WTC11 (cell line): Measurements from ENCODE around the gene BTN2A1. TPM values are rescaled to one million over a fixed set of nuclear protein-coding genes. Genes with fewer than 3 reads are reported as not detected.

ENCODE experiments used
- ATAC-seq: fragments of 200-7000 bp; cut with Tn5 transposase; 2 replicates; pipeline ENCODE4 v1.10.0; 2021; ENCODE audit warnings: mild to moderate bottlenecking, moderate library complexity
- CTCF ChIA-PET: fragments of 300-600 bp; sonication (Branson Sonifier 250); formaldehyde crosslinking; loops from one replicate; lab custom pipeline; 2021; ENCODE audit warnings: antibody characterized with exemption; lab: Charles Lee
- POLR2A ChIA-PET: fragments of 350-600 bp; sonication (Branson Sonifier 250); formaldehyde crosslinking; loops from one replicate; lab custom pipeline; 2021; ENCODE audit warnings: antibody characterized with exemption; lab: Charles Lee
- DNase-seq: peaks from one replicate; pipeline ENCODE4 v3.0.0; 2021; ENCODE audit warnings: low spot score
- H3K27ac Mint-ChIP-seq: 2 replicates; pipeline ENCODE4 v1.8.0; 2021; ENCODE audit warnings: mixed read lengths
- H3K27me3 Mint-ChIP-seq: 2 replicates; pipeline ENCODE4 v1.8.0; 2021; ENCODE audit warnings: low read depth, mild to moderate bottlenecking, moderate library complexity, mixed read lengths
- H3K36me3 Mint-ChIP-seq: 2 replicates; pipeline ENCODE4 v1.8.0; 2021; ENCODE audit warnings: mixed read lengths
- H3K4me1 Mint-ChIP-seq: 2 replicates; pipeline ENCODE4 v1.8.0; 2022; ENCODE audit warnings: mixed read lengths
- H3K4me3 Mint-ChIP-seq: 2 replicates; pipeline ENCODE4 v1.8.0; 2021; ENCODE audit warnings: mild to moderate bottlenecking, moderate library complexity, mixed read lengths
- H3K9me3 Mint-ChIP-seq: 2 replicates; pipeline ENCODE4 v1.8.0; 2021; ENCODE audit warnings: mixed read lengths
- ATF3 ChIP-seq: sonication (generic); formaldehyde crosslinking; conservative IDR thresholded peaks from 2 replicates; pipeline ENCODE4 v1.8.1; 2022; ENCODE audit warnings: mild to moderate bottlenecking, missing genetic modification reagents
- CREB1 ChIP-seq: sonication (generic); formaldehyde crosslinking; IDR thresholded peaks from 2 replicates; pipeline ENCODE4 v1.8.0; 2023; ENCODE audit warnings: mild to moderate bottlenecking, missing genetic modification reagents
- CREM ChIP-seq: sonication (generic); formaldehyde crosslinking; IDR thresholded peaks from 2 replicates; pipeline ENCODE4 v1.8.1; 2022; ENCODE audit warnings: mild to moderate bottlenecking, missing genetic modification reagents, moderate library complexity
- ELF4 ChIP-seq: sonication (generic); formaldehyde crosslinking; IDR thresholded peaks from 2 replicates; pipeline ENCODE4 v1.8.1; 2022; ENCODE audit warnings: low read depth, mild to moderate bottlenecking, moderate library complexity, missing genetic modification reagents
- ESRRA ChIP-seq: sonication (generic); formaldehyde crosslinking; IDR thresholded peaks from 2 replicates; pipeline ENCODE4 v1.8.1; 2022; ENCODE audit warnings: mild to moderate bottlenecking, missing genetic modification reagents, borderline replicate concordance
- FOXJ3 ChIP-seq: sonication (generic); formaldehyde crosslinking; IDR thresholded peaks from 2 replicates; pipeline ENCODE4 v1.9.0; 2021; ENCODE audit warnings: missing genetic modification reagents, mild to moderate bottlenecking, borderline replicate concordance
- IRF2 ChIP-seq: sonication (generic); formaldehyde crosslinking; IDR thresholded peaks from 2 replicates; pipeline ENCODE4 v1.8.0; 2022; ENCODE audit warnings: low read depth, missing genetic modification reagents, borderline replicate concordance
- JUN ChIP-seq: sonication (generic); formaldehyde crosslinking; IDR thresholded peaks from 2 replicates; pipeline ENCODE4 v1.8.0; 2023; ENCODE audit warnings: mild to moderate bottlenecking, missing genetic modification reagents
- NFATC4 ChIP-seq: fragments of 250-450 bp; sonication (Bioruptor Pico); IDR thresholded peaks from 2 replicates; pipeline ENCODE4 v1.9.0; 2021; ENCODE audit warnings: mild to moderate bottlenecking
- NFYB ChIP-seq: sonication (generic); formaldehyde crosslinking; conservative IDR thresholded peaks from 2 replicates; pipeline ENCODE4 v1.8.0; 2022; ENCODE audit warnings: low read depth, missing genetic modification reagents
- OVOL2 ChIP-seq: fragments of 250-450 bp; sonication (Bioruptor Pico); IDR thresholded peaks from 2 replicates; pipeline ENCODE4 v1.9.0; 2021; ENCODE audit warnings: mild to moderate bottlenecking, borderline replicate concordance
- SOX15 ChIP-seq: fragments of 250-450 bp; sonication (Bioruptor Pico); IDR thresholded peaks from 2 replicates; pipeline ENCODE4 v1.9.0; 2021; ENCODE audit warnings: mild to moderate bottlenecking
- TEAD1 ChIP-seq: sonication (generic); formaldehyde crosslinking; IDR thresholded peaks from 2 replicates; pipeline ENCODE4 v1.8.0; 2022; ENCODE audit warnings: mild to moderate bottlenecking, missing genetic modification reagents
- TEAD4 ChIP-seq: sonication (generic); formaldehyde crosslinking; IDR thresholded peaks from 2 replicates; pipeline ENCODE4 v1.8.0; 2022; ENCODE audit warnings: mild to moderate bottlenecking, missing genetic modification reagents
- ZNF121 ChIP-seq: sonication (generic); formaldehyde crosslinking; IDR thresholded peaks from 2 replicates; pipeline ENCODE4 v1.8.0; 2023; ENCODE audit warnings: missing genetic modification reagents
- ZNF425 ChIP-seq: fragments of 250-450 bp; sonication (Bioruptor Pico); conservative IDR thresholded peaks from 2 replicates; pipeline ENCODE4 v1.9.0; 2021; ENCODE audit warnings: mild to moderate bottlenecking
- ZNF671 ChIP-seq: fragments of 250-450 bp; sonication (Bioruptor Pico); IDR thresholded peaks from 2 replicates; pipeline ENCODE4 v1.8.0; 2021; ENCODE audit warnings: mild to moderate bottlenecking
- total RNA-seq: library from RNA; stranded (reverse); gene quantifications from 3 replicates; pipeline ENCODE4 v1.2.3, GENCODE V29; 2021
- TF ChIP-seq, protein P1 (sequence below): sonication (generic); formaldehyde crosslinking; IDR thresholded peaks from 2 replicates; pipeline ENCODE4 v1.8.1; 2023; ENCODE audit warnings: mild to moderate bottlenecking, missing genetic modification reagents, moderate library complexity
- TF ChIP-seq, protein P2 (sequence below): sonication (generic); formaldehyde crosslinking; IDR thresholded peaks from 2 replicates; pipeline ENCODE4 v1.8.1; 2022; ENCODE audit warnings: low read depth, mild to moderate bottlenecking, moderate library complexity, missing genetic modification reagents, borderline replicate concordance
- TF ChIP-seq, protein P3 (sequence below): fragments of 250-450 bp; sonication (Bioruptor Pico); IDR thresholded peaks from 2 replicates; pipeline ENCODE4 v1.9.0; 2021; ENCODE audit warnings: mild to moderate bottlenecking, borderline replicate concordance

BTN2A1 gene
- total RNA-seq, 1 experiment from 2014 or later = 9.9 TPM

DNA sequence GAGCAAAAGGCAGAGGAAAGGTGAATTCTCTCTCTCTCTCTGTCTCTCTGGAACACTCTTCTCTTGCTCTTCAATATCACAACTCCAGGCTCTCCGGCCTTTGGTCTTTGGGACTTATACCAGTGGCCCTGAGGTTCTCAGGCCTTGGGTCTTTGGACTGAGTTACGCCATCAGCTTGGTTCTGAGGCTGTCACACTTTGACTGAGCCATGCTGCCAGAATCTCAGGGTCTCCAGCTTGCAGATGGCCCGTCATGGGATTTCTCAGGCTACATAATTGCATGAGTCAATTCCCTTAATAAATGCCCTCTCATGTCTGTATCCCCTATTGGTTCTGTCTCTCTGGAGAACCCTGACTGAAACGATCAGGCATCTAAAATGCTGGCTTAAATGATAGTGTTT is 12.9 kb downstream of the BTN2A1 start:
- Mint-ChIP-seq H3K36me3 (peaks cover 45% of the 10 kb centered on the region), H3K27ac (no peak overlapping the region), H3K4me3 (no peak overlapping the region), H3K9me3 (peaks cover 22% of the 10 kb centered on the region), H3K4me1 (peaks cover 18% of the 10 kb centered on the region), H3K27me3 (no peaks in the 10 kb centered on the region)
- ChIA-PET POLR2A (no interaction called here), CTCF (no interaction called here)
- ATAC-seq (no peak), DNase-seq (no peak)
- TF ChIP-seq NFATC4 (CRISPR knock-in tag) (no peak), OVOL2 (CRISPR knock-in tag) (no peak), TEAD4 (no peak), ESRRA (CRISPR knock-in tag) (no peak), JUN (no peak), NFYB (CRISPR knock-in tag) (no peak), ZNF121 (CRISPR knock-in tag) (no peak), CREB1 (no peak), CREM (CRISPR knock-in tag) (no peak), ELF4 (CRISPR knock-in tag) (no peak), SOX15 (no peak), ATF3 (no peak), IRF2 (CRISPR knock-in tag) (no peak), ZNF671 (CRISPR knock-in tag) (no peak), FOXJ3 (CRISPR knock-in tag) (no peak), ZNF425 (no peak), TEAD1 (CRISPR knock-in tag) (no peak)
- TF ChIP-seq, protein P1, sequence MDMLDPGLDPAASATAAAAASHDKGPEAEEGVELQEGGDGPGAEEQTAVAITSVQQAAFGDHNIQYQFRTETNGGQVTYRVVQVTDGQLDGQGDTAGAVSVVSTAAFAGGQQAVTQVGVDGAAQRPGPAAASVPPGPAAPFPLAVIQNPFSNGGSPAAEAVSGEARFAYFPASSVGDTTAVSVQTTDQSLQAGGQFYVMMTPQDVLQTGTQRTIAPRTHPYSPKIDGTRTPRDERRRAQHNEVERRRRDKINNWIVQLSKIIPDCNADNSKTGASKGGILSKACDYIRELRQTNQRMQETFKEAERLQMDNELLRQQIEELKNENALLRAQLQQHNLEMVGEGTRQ (CRISPR knock-in tag) = no peak
- TF ChIP-seq, protein P2, sequence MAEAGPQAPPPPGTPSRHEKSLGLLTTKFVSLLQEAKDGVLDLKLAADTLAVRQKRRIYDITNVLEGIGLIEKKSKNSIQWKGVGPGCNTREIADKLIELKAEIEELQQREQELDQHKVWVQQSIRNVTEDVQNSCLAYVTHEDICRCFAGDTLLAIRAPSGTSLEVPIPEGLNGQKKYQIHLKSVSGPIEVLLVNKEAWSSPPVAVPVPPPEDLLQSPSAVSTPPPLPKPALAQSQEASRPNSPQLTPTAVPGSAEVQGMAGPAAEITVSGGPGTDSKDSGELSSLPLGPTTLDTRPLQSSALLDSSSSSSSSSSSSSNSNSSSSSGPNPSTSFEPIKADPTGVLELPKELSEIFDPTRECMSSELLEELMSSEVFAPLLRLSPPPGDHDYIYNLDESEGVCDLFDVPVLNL (CRISPR knock-in tag) = no peak
- TF ChIP-seq, protein P3, sequence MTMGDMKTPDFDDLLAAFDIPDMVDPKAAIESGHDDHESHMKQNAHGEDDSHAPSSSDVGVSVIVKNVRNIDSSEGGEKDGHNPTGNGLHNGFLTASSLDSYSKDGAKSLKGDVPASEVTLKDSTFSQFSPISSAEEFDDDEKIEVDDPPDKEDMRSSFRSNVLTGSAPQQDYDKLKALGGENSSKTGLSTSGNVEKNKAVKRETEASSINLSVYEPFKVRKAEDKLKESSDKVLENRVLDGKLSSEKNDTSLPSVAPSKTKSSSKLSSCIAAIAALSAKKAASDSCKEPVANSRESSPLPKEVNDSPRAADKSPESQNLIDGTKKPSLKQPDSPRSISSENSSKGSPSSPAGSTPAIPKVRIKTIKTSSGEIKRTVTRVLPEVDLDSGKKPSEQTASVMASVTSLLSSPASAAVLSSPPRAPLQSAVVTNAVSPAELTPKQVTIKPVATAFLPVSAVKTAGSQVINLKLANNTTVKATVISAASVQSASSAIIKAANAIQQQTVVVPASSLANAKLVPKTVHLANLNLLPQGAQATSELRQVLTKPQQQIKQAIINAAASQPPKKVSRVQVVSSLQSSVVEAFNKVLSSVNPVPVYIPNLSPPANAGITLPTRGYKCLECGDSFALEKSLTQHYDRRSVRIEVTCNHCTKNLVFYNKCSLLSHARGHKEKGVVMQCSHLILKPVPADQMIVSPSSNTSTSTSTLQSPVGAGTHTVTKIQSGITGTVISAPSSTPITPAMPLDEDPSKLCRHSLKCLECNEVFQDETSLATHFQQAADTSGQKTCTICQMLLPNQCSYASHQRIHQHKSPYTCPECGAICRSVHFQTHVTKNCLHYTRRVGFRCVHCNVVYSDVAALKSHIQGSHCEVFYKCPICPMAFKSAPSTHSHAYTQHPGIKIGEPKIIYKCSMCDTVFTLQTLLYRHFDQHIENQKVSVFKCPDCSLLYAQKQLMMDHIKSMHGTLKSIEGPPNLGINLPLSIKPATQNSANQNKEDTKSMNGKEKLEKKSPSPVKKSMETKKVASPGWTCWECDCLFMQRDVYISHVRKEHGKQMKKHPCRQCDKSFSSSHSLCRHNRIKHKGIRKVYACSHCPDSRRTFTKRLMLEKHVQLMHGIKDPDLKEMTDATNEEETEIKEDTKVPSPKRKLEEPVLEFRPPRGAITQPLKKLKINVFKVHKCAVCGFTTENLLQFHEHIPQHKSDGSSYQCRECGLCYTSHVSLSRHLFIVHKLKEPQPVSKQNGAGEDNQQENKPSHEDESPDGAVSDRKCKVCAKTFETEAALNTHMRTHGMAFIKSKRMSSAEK (CRISPR knock-in tag) = no peak
